SU-DHL-6 (cell line): Measurements from ENCODE around the gene FCMR.

ENCODE experiments used
- H2AFZ ChIP-seq: fragments of 200-600 bp; sonication (generic); 2 replicates; pipeline ENCODE4 v1.6.1; 2014; ENCODE audit warnings: low read depth, mild to moderate bottlenecking, moderate library complexity, mixed read lengths, antibody characterized with exemption, low read length; ENCODE audit not compliant: severe bottlenecking
- H3F3A ChIP-seq: fragments of 200-600 bp; shearing (Covaris generic); 2 replicates; pipeline ENCODE4 v1.6.0; 2016; ENCODE audit warnings: antibody characterized with exemption, mild to moderate bottlenecking; ENCODE audit not compliant: insufficient read depth
- H3K27ac ChIP-seq: fragments of 200-600 bp; sonication (generic); 2 replicates; pipeline ENCODE4 v1.5.1; 2016; ENCODE audit warnings: low read depth, mild to moderate bottlenecking, low read length, moderate library complexity, mixed read lengths
- H3K27me3 ChIP-seq: fragments of 200-600 bp; sonication (generic), shearing (Covaris generic); 2 replicates; pipeline ENCODE4 v1.6.0; 2014; ENCODE audit warnings: mild to moderate bottlenecking, low read length
- H3K36me3 ChIP-seq: fragments of 200-600 bp; sonication (generic); 2 replicates; pipeline ENCODE4 v1.6.1; 2014; ENCODE audit warnings: mild to moderate bottlenecking, low read length, mixed read lengths
- H3K4me2 ChIP-seq: fragments of 300-600, 200-600 bp; shearing (Covaris generic), sonication (generic); 2 replicates; pipeline ENCODE4 v1.6.0; 2014; ENCODE audit warnings: low read length, low read depth, mild to moderate bottlenecking; ENCODE audit not compliant: poor library complexity, severe bottlenecking
- H3K4me3 ChIP-seq: fragments of 200-600 bp; sonication (generic); 2 replicates; pipeline ENCODE4 v1.5.1; 2014; ENCODE audit warnings: antibody characterized with exemption, low read length, mild to moderate bottlenecking, mixed read lengths; ENCODE audit not compliant: insufficient read depth, poor library complexity, severe bottlenecking
- H3K79me2 ChIP-seq: fragments of 200-600 bp; sonication (generic); 2 replicates; pipeline ENCODE4 v1.6.1; 2014; ENCODE audit warnings: mild to moderate bottlenecking, low read length, moderate library complexity; ENCODE audit not compliant: insufficient read depth
- H3K9ac ChIP-seq: fragments of 200-600 bp; sonication (generic); 2 replicates; pipeline ENCODE4 v1.7.0; 2014; ENCODE audit warnings: mild to moderate bottlenecking, low read length
- H3K9me2 ChIP-seq: fragments of 200-600 bp; sonication (generic); replicated peaks from 2 replicates; pipeline ENCODE4 v1.6.1; 2014; ENCODE audit warnings: low read length; ENCODE audit not compliant: insufficient read depth
- H3K9me3 ChIP-seq: fragments of 200-600 bp; sonication (generic); 2 replicates; pipeline ENCODE4 v1.6.1; 2014; ENCODE audit warnings: low read length, mixed read lengths; ENCODE audit not compliant: insufficient read depth
- H4K20me1 ChIP-seq: fragments of 200-600 bp; sonication (generic); 2 replicates; pipeline ENCODE4 v1.6.1; 2014; ENCODE audit warnings: low read depth, mild to moderate bottlenecking, antibody characterized with exemption, low read length, moderate library complexity, mixed read lengths
- EZH2phosphoT487 ChIP-seq: fragments of 200-600 bp; sonication (generic), shearing (Covaris generic); conservative IDR thresholded peaks from 2 replicates; pipeline ENCODE4 v1.6.1; 2018; ENCODE audit warnings: mild to moderate bottlenecking, antibody characterized with exemption, low read length, moderate library complexity, mixed read lengths
- TF ChIP-seq, protein P1 (sequence below): fragments of 200-600 bp; sonication (generic); IDR thresholded peaks from one replicate; pipeline ENCODE4 v1.5.1; 2017; ENCODE audit warnings: antibody characterized with exemption, mild to moderate bottlenecking, low read length, moderate library complexity; ENCODE audit not compliant: insufficient read depth, poor library complexity, severe bottlenecking

Gene FCMR

DNA sequence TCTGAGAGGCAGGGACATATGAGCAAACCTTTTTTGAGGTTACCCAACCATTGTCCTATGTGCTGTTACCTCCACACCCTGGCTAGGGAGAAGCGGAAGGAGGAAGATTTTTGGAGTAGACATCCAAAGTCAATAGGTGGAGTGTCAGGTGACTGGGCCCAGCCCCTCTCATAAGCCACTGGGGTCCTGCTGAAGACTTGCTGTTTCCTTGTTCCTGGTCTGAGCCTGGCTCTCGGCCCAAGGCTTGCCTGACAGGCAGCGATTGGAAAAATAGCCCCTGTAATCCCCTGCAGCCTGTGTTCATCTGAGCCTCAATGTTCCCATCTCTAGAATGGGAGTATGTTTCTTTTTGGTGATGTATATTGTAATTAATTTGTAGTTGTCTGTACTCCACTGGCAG, 31.4 kb upstream of the FCMR start:
- H3K79me2 ChIP-seq = no peaks in the 10 kb centered on the region
- H3K9me3 ChIP-seq = no peaks in the 10 kb centered on the region
- H4K20me1 ChIP-seq = no peaks in the 10 kb centered on the region
- H3K27ac ChIP-seq = no peak overlapping the region
- no peaks in the 10 kb centered on the region for H3K36me3 ChIP-seq
- H3K4me2 ChIP-seq = no peak overlapping the region
- H3K4me3 ChIP-seq = no peak overlapping the region
- no peaks in the 10 kb centered on the region for H3K27me3 ChIP-seq
- TF ChIP-seq, protein P1, sequence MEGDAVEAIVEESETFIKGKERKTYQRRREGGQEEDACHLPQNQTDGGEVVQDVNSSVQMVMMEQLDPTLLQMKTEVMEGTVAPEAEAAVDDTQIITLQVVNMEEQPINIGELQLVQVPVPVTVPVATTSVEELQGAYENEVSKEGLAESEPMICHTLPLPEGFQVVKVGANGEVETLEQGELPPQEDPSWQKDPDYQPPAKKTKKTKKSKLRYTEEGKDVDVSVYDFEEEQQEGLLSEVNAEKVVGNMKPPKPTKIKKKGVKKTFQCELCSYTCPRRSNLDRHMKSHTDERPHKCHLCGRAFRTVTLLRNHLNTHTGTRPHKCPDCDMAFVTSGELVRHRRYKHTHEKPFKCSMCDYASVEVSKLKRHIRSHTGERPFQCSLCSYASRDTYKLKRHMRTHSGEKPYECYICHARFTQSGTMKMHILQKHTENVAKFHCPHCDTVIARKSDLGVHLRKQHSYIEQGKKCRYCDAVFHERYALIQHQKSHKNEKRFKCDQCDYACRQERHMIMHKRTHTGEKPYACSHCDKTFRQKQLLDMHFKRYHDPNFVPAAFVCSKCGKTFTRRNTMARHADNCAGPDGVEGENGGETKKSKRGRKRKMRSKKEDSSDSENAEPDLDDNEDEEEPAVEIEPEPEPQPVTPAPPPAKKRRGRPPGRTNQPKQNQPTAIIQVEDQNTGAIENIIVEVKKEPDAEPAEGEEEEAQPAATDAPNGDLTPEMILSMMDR = no peak
- no peak for TF ChIP-seq EZH2phosphoT487
- H2AFZ ChIP-seq = no peak overlapping the region
- H3K9me2 ChIP-seq = no peaks in the 10 kb centered on the region
- no peak overlapping the region for H3K9ac ChIP-seq
- no peaks in the 10 kb centered on the region for H3F3A ChIP-seq

DNA sequence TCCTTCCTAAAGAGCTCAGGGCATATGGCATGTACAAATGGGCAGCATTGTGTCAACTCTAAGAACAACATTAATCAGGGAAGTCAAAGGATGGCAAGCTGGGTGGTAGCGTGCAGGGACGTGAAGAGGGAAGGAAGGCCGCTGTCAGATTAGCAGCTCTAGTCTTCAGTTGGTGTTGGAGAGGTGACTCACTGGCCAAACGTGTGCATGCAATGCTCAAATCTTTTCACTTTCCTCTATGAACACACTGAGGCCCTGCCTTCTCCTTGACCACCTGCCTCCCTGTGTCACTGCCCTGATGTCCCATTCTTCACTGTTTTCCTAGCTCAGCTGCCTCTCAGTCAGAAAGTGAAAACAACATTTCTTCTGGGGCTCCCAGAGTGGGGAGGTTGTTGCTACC, 30.4 kb upstream of the FCMR start:
- Histone ChIP-seq H3K9ac (no peak overlapping the region), H3K36me3 (no peaks in the 10 kb centered on the region), H3K79me2 (no peaks in the 10 kb centered on the region), H3K9me3 (no peaks in the 10 kb centered on the region), H3K4me3 (no peak overlapping the region), H3K4me2 (no peak overlapping the region), H2AFZ (no peak overlapping the region), H3F3A (no peaks in the 10 kb centered on the region), H3K27ac (no peak overlapping the region), H4K20me1 (no peaks in the 10 kb centered on the region), H3K9me2 (no peaks in the 10 kb centered on the region), H3K27me3 (no peaks in the 10 kb centered on the region)
- TF ChIP-seq, protein P1 = no peak
- no peak for TF ChIP-seq EZH2phosphoT487

DNA sequence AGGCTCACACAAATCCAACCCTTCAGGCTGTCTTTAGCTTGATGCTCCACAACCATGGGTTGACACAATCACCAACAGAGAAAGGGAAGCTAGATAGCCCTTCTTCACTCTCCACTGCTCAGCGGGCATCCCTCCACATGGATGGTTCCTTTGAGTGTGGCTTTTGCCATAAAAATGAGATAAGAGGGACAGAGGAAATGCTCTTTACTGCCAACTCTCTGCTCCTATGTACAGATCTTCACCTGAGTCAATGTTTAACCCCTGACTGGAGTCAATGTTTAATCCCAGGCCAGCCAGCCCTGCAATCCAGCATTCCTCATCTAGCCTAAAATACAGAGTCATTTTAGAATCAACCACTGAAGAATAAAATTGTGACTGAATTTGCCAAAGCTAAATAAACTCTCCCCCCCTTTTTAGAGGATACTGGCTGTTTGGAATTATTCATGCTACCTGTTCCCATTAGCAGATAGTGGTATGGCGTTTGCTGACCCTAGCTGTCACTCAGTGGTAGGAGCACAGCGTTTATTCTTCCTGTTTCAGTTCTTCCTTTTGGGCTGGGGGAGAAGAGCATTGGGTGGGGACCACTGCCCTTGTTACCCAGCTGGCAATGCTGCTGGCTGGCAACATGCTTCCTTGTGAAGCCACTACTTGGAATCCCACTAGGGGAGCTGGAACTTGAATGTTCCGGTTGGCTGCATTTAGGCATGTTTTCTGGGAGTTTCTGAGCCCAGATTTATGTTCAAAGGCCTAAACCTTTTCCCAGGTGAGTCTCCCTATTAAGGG, 29.8 kb upstream of the FCMR start:
- Histone ChIP-seq H2AFZ (no peak overlapping the region), H3K27me3 (no peaks in the 10 kb centered on the region), H3K4me2 (no peak overlapping the region), H3K79me2 (no peaks in the 10 kb centered on the region), H3K4me3 (no peak overlapping the region), H3K27ac (no peak overlapping the region), H3K9me2 (no peaks in the 10 kb centered on the region), H3K36me3 (no peaks in the 10 kb centered on the region), H3K9me3 (no peaks in the 10 kb centered on the region), H4K20me1 (no peaks in the 10 kb centered on the region), H3K9ac (no peak overlapping the region), H3F3A (no peaks in the 10 kb centered on the region)
- TF ChIP-seq EZH2phosphoT487 = no peak
- TF ChIP-seq, protein P1 = no peak
